HEK293T (cell line): ENCODE results near the gene IRX2.

Experiments
- CTCF ChIA-PET: fragments of 350-600 bp; formaldehyde crosslinking; extraction: SDS; loops from one replicate; lab custom pipeline; 2021; ENCODE audit warnings: antibody characterized with exemption, inconsistent platforms; lab: Yijun Ruan, JAX
- POLR2A ChIA-PET: fragments of 350-600 bp; formaldehyde crosslinking; extraction: SDS; loops from one replicate; lab custom pipeline; 2020; ENCODE audit warnings: antibody characterized with exemption, inconsistent platforms; lab: Yijun Ruan, JAX
- DNase-seq: peaks from one replicate; pipeline ENCODE4 v3.0.0; 2012; ENCODE audit warnings: mixed read lengths; ENCODE audit errors: extremely low spot score
- ARNT ChIP-seq: fragments of 450-650 bp; IDR thresholded peaks from 2 replicates; pipeline ENCODE4 v1.6.1; 2017; ENCODE audit warnings: mild to moderate bottlenecking
- BHLHE40 ChIP-seq: fragments of 450-650 bp; IDR thresholded peaks from 2 replicates; pipeline ENCODE4 v1.6.1; 2016; ENCODE audit warnings: mild to moderate bottlenecking, moderate library complexity, borderline replicate concordance
- CTBP1 ChIP-seq: fragments of 450-650 bp; IDR thresholded peaks from 2 replicates; pipeline ENCODE4 v1.6.1; 2016; ENCODE audit warnings: borderline replicate concordance
- ELF4 ChIP-seq: fragments of 450-650 bp; IDR thresholded peaks from 2 replicates; pipeline ENCODE4 v1.6.1; 2017; ENCODE audit warnings: antibody characterized with exemption
- FOXA1 ChIP-seq: fragments of 450-650 bp; IDR thresholded peaks from 2 replicates; pipeline ENCODE4 v1.6.1; 2016; ENCODE audit warnings: mild to moderate bottlenecking
- FOXK2 ChIP-seq: fragments of 450-650 bp; IDR thresholded peaks from 2 replicates; pipeline ENCODE4 v1.6.1; 2016; ENCODE audit warnings: mild to moderate bottlenecking
- FOXM1 ChIP-seq: fragments of 450-650 bp; IDR thresholded peaks from 2 replicates; pipeline ENCODE4 v1.6.1; 2017; ENCODE audit warnings: mild to moderate bottlenecking, borderline replicate concordance
- HDGF ChIP-seq: fragments of 450-650 bp; IDR thresholded peaks from 2 replicates; pipeline ENCODE4 v1.6.1; 2017; ENCODE audit warnings: antibody characterized with exemption, borderline replicate concordance
- L3MBTL2 ChIP-seq: fragments of 450-650 bp; conservative IDR thresholded peaks from 2 replicates; pipeline ENCODE4 v1.6.1; 2016; ENCODE audit warnings: mild to moderate bottlenecking
- LEF1 ChIP-seq: fragments of 450-650 bp; IDR thresholded peaks from 2 replicates; pipeline ENCODE4 v1.6.1; 2017; ENCODE audit warnings: mild to moderate bottlenecking, borderline replicate concordance
- NFRKB ChIP-seq: fragments of 450-650 bp; IDR thresholded peaks from 2 replicates; pipeline ENCODE4 v1.6.1; 2016; ENCODE audit warnings: mild to moderate bottlenecking, moderate library complexity
- PKNOX1 ChIP-seq: fragments of 450-650 bp; IDR thresholded peaks from 2 replicates; pipeline ENCODE4 v1.6.1; 2016
- SP1 ChIP-seq: fragments of 450-650 bp; IDR thresholded peaks from 2 replicates; pipeline ENCODE4 v1.6.1; 2017
- SUZ12 ChIP-seq: fragments of 450-650 bp; IDR thresholded peaks from 2 replicates; pipeline ENCODE4 v1.6.1; 2016; ENCODE audit warnings: mild to moderate bottlenecking
- TARDBP ChIP-seq: fragments of 450-650 bp; IDR thresholded peaks from 2 replicates; pipeline ENCODE4 v1.6.1; 2016
- ZNF384 ChIP-seq: fragments of 450-650 bp; IDR thresholded peaks from 2 replicates; pipeline ENCODE4 v1.6.1; 2016

IRX2 gene

GRCh38 chr5:2751592-2752021, at the start of gene IRX2:
Gene IRX2, minus strand, starts transcription at chr5:2751677. Its CDS starts 264 bp downstream, at chr5:2751413.
- TF ChIP-seq SUZ12 (no peak), BHLHE40 (no peak), L3MBTL2 (no peak), SP1 (no peak), LEF1 (no peak), HDGF (no peak), FOXK2 (no peak), PKNOX1 (no peak), FOXM1 (no peak), CTBP1 (no peak), ARNT (no peak), ELF4 (no peak), TARDBP (no peak), FOXA1 (no peak), NFRKB (no peak), ZNF384 (no peak)
- no peak for DNase-seq
- CTCF ChIA-PET = no interaction called here
- POLR2A ChIA-PET = no interaction called here

- ChIA-PET CTCF (no interaction called here), POLR2A (no interaction called here)
- DNase-seq = no peak
- TF ChIP-seq ELF4 (no peak), LEF1 (no peak), ARNT (no peak), TARDBP (no peak), FOXA1 (no peak), FOXM1 (no peak), BHLHE40 (no peak), PKNOX1 (no peak), ZNF384 (no peak), CTBP1 (no peak), NFRKB (no peak), SP1 (no peak), SUZ12 (no peak), FOXK2 (no peak), L3MBTL2 (no peak), HDGF (no peak)
Measured at GRCh38 chr5:2800035-2800434, 48.6 kb upstream of the IRX2 start.

GRCh38 chr5:2797981-2798380, 46.5 kb upstream of the IRX2 start:
- TF ChIP-seq CTBP1 (no peak), PKNOX1 (no peak), SUZ12 (no peak), HDGF (no peak), ARNT (no peak), SP1 (no peak), BHLHE40 (no peak), NFRKB (no peak), FOXM1 (no peak)
- ChIA-PET POLR2A (no interaction called here), CTCF (no interaction called here)
- DNase-seq = no peak

- no peak for TF ChIP-seq BHLHE40
- no peak for TF ChIP-seq PKNOX1
- no peak for TF ChIP-seq SP1
- no peak for TF ChIP-seq FOXM1
- TF ChIP-seq FOXK2 = no peak
- TF ChIP-seq CTBP1 = no peak
- no peak for TF ChIP-seq ZNF384
- TF ChIP-seq LEF1 = no peak
- no peak for TF ChIP-seq HDGF
- TF ChIP-seq ARNT = no peak
- ChIA-PET POLR2A (no interaction called here), CTCF (no interaction called here)
- DNase-seq = no peak
Measured at GRCh38 chr5:2797160-2797559, 45.7 kb upstream of the IRX2 start.

- ChIA-PET POLR2A (no interaction called here), CTCF (no interaction called here)
- no peak for TF ChIP-seq PKNOX1
- TF ChIP-seq LEF1 = no peak
- no peak for TF ChIP-seq CTBP1
- no peak for DNase-seq
Measured at GRCh38 chr5:2783223-2783622, 31.7 kb upstream of the IRX2 start.

- CTCF ChIA-PET = no interaction called here
- no peak for DNase-seq
- TF ChIP-seq FOXA1 = no peak
- TF ChIP-seq FOXK2 = no peak
- POLR2A ChIA-PET = no interaction called here
Measured at GRCh38 chr5:2782658-2783057, 31.2 kb upstream of the IRX2 start.
